ENCODE measurements around the gene OSTC. TPM values are rescaled to one million over a fixed set of nuclear protein-coding genes. Genes with fewer than 3 reads are reported as not detected.

Gene OSTC
- total and polyA plus RNA-seq, 9 donors, result 52.0 to 110 (median 74.0) TPM

- Histone ChIP-seq H3K27me3 (no peaks in the 10 kb centered on the region), H3K36me3 (no peaks in the 10 kb centered on the region), H3K4me1 (ENCODE audit: insufficient read depth) (no peaks in the 10 kb centered on the region), H3K27ac (no peak overlapping the region), H3K9me3 (no peaks in the 10 kb centered on the region), H3K4me3 (no peak overlapping the region)
- no peak for TF ChIP-seq CTCF (IDR thresholded peaks at IDR 0.05)
- no peak for TF ChIP-seq POLR2A (IDR thresholded peaks at IDR 0.05)
- no peak for TF ChIP-seq EP300 (IDR thresholded peaks at IDR 0.05)
- DNase-seq, result no peak
- 65 to 80% (median 78%) methylated on average over 3 of the region's 3 CpGs for WGBS, 3 donors
- intact Hi-C loops (cut with DNase I), result no loop called here
Observed at GRCh38 chr4:108702960-108703359, 52.6 kb downstream of the OSTC start.

GRCh38 chr4:108703370-108703769 is 53.0 kb downstream of the OSTC start:
- Histone ChIP-seq H3K4me1 (ENCODE audit: insufficient read depth) (no peaks in the 10 kb centered on the region), H3K27ac (no peak overlapping the region), H3K4me3 (no peak overlapping the region), H3K27me3 (no peaks in the 10 kb centered on the region), H3K9me3 (no peaks in the 10 kb centered on the region), H3K36me3 (no peaks in the 10 kb centered on the region)
- intact Hi-C loops (cut with DNase I), result no loop called here
- no peak for DNase-seq
- TF ChIP-seq EP300 (IDR thresholded peaks at IDR 0.05), result no peak
- TF ChIP-seq CTCF (IDR thresholded peaks at IDR 0.05), result no peak
- TF ChIP-seq POLR2A (IDR thresholded peaks at IDR 0.05), result no peak

- H3K4me3 ChIP-seq, result no peak overlapping the region
- H3K4me1 ChIP-seq (ENCODE audit: insufficient read depth), result no peaks in the 10 kb centered on the region
- intact Hi-C loops (cut with DNase I), result no loop called here
- 55 to 69% (median 61%) methylated on average over 2 of the region's 2 CpGs for WGBS, 3 donors
- no peaks in the 10 kb centered on the region for H3K27me3 ChIP-seq
- no peak for DNase-seq
- no peaks in the 10 kb centered on the region for H3K36me3 ChIP-seq
- H3K27ac ChIP-seq, result no peak overlapping the region
- no peak for TF ChIP-seq EP300 (IDR thresholded peaks at IDR 0.05)
- no peak for TF ChIP-seq CTCF (IDR thresholded peaks at IDR 0.05)
- TF ChIP-seq POLR2A (IDR thresholded peaks at IDR 0.05), result no peak
- H3K9me3 ChIP-seq, result no peaks in the 10 kb centered on the region
Observed at GRCh38 chr4:108703966-108704365, 53.6 kb downstream of the OSTC start.

GRCh38 chr4:108706289-108706688 is 55.9 kb downstream of the OSTC start:
- no peak for DNase-seq
- no peak overlapping the region for H3K4me3 ChIP-seq
- no peaks in the 10 kb centered on the region for H3K4me1 ChIP-seq (ENCODE audit: insufficient read depth)
- H3K9me3 ChIP-seq, result no peaks in the 10 kb centered on the region
- TF ChIP-seq EP300 (IDR thresholded peaks at IDR 0.05), result no peak
- no peak for TF ChIP-seq CTCF (IDR thresholded peaks at IDR 0.05)
- intact Hi-C loops (cut with DNase I), result no loop called here
- no peak overlapping the region for H3K27ac ChIP-seq
- H3K36me3 ChIP-seq, result no peaks in the 10 kb centered on the region
- H3K27me3 ChIP-seq, result no peaks in the 10 kb centered on the region
- 58 to 66% (median 61%) methylated on average over 4 of the region's 4 CpGs for WGBS, 3 donors

- no peaks in the 10 kb centered on the region for H3K9me3 ChIP-seq
- no peaks in the 10 kb centered on the region for H3K36me3 ChIP-seq
- no peaks in the 10 kb centered on the region for H3K4me1 ChIP-seq (ENCODE audit: insufficient read depth)
- TF ChIP-seq POLR2A (IDR thresholded peaks at IDR 0.05) (no peak), CTCF (IDR thresholded peaks at IDR 0.05) (no peak), EP300 (IDR thresholded peaks at IDR 0.05) (no peak)
- no peak overlapping the region for H3K4me3 ChIP-seq
- H3K27ac ChIP-seq, result no peak overlapping the region
- WGBS, 3 donors, result 87 to 89% (median 89%) methylated on average over 10 of the region's 10 CpGs
- intact Hi-C loops (cut with DNase I), result no loop called here
- no peak for DNase-seq
- H3K27me3 ChIP-seq, result no peaks in the 10 kb centered on the region
Observed at GRCh38 chr4:108709234-108709633, 58.8 kb downstream of the OSTC start.
